ENCODE data around the gene IL4. TPM values are rescaled to one million over a fixed set of nuclear protein-coding genes. Genes with fewer than 3 reads are reported as not detected.
"Not testable (repeated sequence)": the region's sequence is repeated elsewhere in the genome, so short reads cannot be mapped to it uniquely, and the experiment has no call there.

IL4 gene
- total RNA-seq, 1 experiment from 2014 or later: not detected

DNA sequence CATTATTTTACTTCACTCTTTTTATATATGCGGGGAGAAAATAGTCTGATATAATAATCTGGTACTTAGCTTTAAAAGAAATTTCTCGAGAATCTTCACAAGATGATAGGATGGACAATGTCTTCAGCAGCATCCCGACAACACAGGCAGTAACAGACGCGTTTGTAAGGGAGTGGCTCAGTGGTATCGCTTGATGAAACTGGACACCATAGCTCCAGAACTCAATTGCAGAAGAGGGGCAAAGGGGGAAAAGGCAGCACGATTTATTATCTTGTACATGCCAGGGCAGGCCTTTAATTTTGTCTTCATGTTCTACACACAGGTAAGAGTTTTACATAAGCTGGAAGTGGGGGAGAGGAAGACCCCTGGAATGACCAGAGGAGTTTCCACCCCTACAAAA lies 15.7 kb downstream of the IL4 start:
- Histone ChIP-seq H4K20me1 (ENCODE audit: insufficient read depth, low read depth, low read length) (no peaks in the 10 kb centered on the region), H3K9me3 (ENCODE audit: low read length) (no peaks in the 10 kb centered on the region), H3K9me2 (replicated peaks; ENCODE audit: insufficient read depth, low read length) (no peaks in the 10 kb centered on the region), H3K4me1 (ENCODE audit: low read length) (peaks cover 25% of the 10 kb centered on the region), H3K79me2 (ENCODE audit: low read length) (no peaks in the 10 kb centered on the region), H3K36me3 (ENCODE audit: insufficient read depth, low read length) (peaks cover 4% of the 10 kb centered on the region; the same call in 1 of the 2 replicates), H3K4me3 (ENCODE audit: low read length) (no peak overlapping the region), H3K4me2 (ENCODE audit: low read depth, low read length, poor library complexity, severe bottlenecking) (peak overlapping the region; percentile 46), H2AFZ (ENCODE audit: low read length) (no peak overlapping the region), H3K27ac (ENCODE audit: low read length) (0 out of 2 replicates have a peak overlapping the region, but pooled peaks have one; percentile 7), H3K9ac (ENCODE audit: low read length) (no peak overlapping the region), H3K27me3 (ENCODE audit: low read length) (no peaks in the 10 kb centered on the region)
- DNase-seq: no peak

DNA sequence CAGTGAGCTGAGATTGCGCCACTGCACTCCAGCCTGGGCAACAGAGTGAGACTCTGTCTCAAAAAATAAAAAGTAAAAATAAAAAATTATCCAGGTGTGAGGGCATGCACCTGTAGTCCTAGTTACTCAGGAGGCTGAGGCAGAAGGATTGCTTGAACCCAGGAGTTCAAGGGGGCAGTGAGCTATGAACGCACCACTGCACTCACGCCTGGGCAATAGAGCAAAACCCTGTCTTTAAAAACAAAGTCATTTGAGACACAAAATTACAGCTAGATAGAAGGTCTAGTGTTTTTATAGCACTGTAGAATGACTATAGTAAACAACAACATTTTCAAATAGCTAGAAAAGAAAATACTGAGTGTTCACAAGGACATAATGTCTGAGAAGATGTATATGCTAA lies 16.4 kb downstream of the IL4 start:
- Histone ChIP-seq H3K27me3 (ENCODE audit: low read length) (no peaks in the 10 kb centered on the region), H3K4me3 (ENCODE audit: low read length) (no peak overlapping the region), H3K36me3 (ENCODE audit: insufficient read depth, low read length) (peaks cover 4% of the 10 kb centered on the region; the same call in 1 of the 2 replicates), H4K20me1 (ENCODE audit: insufficient read depth, low read depth, low read length) (no peaks in the 10 kb centered on the region), H3K79me2 (ENCODE audit: low read length) (no peaks in the 10 kb centered on the region), H3K27ac (ENCODE audit: low read length) (no peak overlapping the region), H3K9me2 (replicated peaks; ENCODE audit: insufficient read depth, low read length) (no peaks in the 10 kb centered on the region), H3K9ac (ENCODE audit: low read length) (no peak overlapping the region), H3K4me2 (ENCODE audit: low read depth, low read length, poor library complexity, severe bottlenecking) (peak overlapping the region; percentile 46), H3K4me1 (ENCODE audit: low read length) (peaks cover 25% of the 10 kb centered on the region), H2AFZ (ENCODE audit: low read length) (no peak overlapping the region), H3K9me3 (ENCODE audit: low read length) (no peaks in the 10 kb centered on the region)
- DNase-seq: no peak

DNA sequence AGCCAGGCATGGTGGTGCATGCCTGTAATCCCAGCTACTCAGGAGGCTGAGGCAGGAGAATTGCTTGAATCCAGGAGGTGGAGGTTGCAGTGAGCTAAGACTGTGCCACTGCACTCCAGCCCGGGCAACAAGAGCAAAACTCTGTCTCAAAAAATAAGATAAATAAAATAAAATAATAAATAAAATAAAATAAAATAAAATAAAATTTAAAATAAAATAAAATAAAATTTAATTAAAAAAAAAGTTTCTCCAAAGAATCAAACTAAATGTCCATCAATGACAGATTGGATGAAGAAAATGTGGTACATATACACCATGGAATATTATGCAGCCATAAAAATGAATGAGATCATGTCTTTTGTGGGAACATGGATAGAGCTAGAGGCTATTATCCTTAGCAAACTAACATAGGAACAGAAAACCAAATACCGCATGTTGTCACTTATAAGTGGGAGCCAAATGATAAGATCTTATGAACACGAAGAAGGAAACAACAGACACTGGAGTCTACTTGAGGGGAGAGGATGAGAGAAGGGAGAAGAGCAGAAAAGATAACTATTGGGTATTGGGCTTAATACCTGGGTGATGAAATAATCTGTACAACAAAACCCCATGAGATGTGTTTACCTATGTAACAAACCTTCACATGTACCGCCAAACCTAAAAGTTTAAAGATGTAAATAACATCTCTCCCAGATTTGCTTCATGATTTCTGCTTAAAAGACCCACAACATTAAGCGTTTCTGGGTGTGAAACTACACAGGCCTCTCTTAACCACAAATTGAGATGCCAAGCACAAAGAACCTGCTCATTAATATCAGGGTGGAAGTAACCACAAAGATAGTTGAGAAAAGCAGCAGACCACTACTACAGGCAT lies 18.2 kb downstream of the IL4 start:
- not testable (repeated sequence) for H4K20me1 ChIP-seq (ENCODE audit: insufficient read depth, low read depth, low read length); H3K9me2 ChIP-seq (replicated peaks; ENCODE audit: insufficient read depth, low read length); H3K4me3 ChIP-seq (ENCODE audit: low read length); H3K36me3 ChIP-seq (ENCODE audit: insufficient read depth, low read length); DNase-seq; H3K27me3 ChIP-seq (ENCODE audit: low read length); H3K4me2 ChIP-seq (ENCODE audit: low read depth, low read length, poor library complexity, severe bottlenecking); H2AFZ ChIP-seq (ENCODE audit: low read length); H3K27ac ChIP-seq (ENCODE audit: low read length); H3K79me2 ChIP-seq (ENCODE audit: low read length); H3K9ac ChIP-seq (ENCODE audit: low read length); H3K9me3 ChIP-seq (ENCODE audit: low read length)
- H3K4me1 ChIP-seq (ENCODE audit: low read length): peaks cover 25% of the 10 kb centered on the region

DNA sequence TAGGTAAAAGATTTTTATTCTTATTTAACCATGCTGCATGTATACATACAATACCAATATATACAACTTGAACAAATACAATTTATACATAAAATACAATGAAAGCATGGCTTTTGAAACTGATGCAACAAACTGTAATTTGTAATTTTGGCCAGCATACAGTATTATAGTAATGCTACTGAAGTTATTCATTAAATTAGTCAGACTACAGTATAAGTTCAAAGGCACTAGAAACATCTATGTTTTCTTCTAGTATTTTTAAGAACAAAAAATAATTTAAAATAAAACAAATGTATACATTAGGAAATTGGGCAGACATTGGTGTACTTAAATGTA lies 18.8 kb downstream of the IL4 start:
- Histone ChIP-seq H4K20me1 (ENCODE audit: insufficient read depth, low read depth, low read length) (no peaks in the 10 kb centered on the region), H3K4me3 (ENCODE audit: low read length) (no peak overlapping the region), H3K4me1 (ENCODE audit: low read length) (peaks cover 25% of the 10 kb centered on the region), H3K4me2 (ENCODE audit: low read depth, low read length, poor library complexity, severe bottlenecking) (no peak overlapping the region), H3K9me3 (ENCODE audit: low read length) (no peaks in the 10 kb centered on the region), H3K9ac (ENCODE audit: low read length) (no peak overlapping the region), H3K79me2 (ENCODE audit: low read length) (no peaks in the 10 kb centered on the region), H3K27me3 (ENCODE audit: low read length) (no peaks in the 10 kb centered on the region), H3K27ac (ENCODE audit: low read length) (no peak overlapping the region), H2AFZ (ENCODE audit: low read length) (no peak overlapping the region), H3K9me2 (replicated peaks; ENCODE audit: insufficient read depth, low read length) (no peaks in the 10 kb centered on the region), H3K36me3 (ENCODE audit: insufficient read depth, low read length) (peaks cover 10% of the 10 kb centered on the region)
- DNase-seq: no peak

DNA sequence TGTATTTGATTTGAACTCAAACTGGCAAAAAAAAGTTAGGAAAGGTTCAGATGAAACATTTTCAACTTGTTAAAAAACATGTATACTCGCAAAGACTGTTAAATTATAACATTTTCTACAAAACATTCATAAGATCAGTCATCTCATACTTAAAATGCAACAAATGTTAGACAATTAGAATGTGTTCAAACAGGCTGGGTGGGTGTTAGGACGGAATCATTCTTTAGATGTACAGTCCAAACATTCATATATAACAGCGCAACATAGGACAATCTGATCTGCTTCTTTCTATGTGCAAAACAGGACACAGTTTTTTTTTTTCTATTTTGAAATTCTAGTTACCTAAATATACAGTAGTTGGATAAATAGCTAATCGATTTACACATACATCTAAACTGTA lies 22.2 kb downstream of the IL4 start:
- Histone ChIP-seq H3K4me1 (ENCODE audit: low read length) (no peaks in the 10 kb centered on the region), H3K9me2 (replicated peaks; ENCODE audit: insufficient read depth, low read length) (no peaks in the 10 kb centered on the region), H3K9me3 (ENCODE audit: low read length) (no peaks in the 10 kb centered on the region), H3K4me2 (ENCODE audit: low read depth, low read length, poor library complexity, severe bottlenecking) (no peak overlapping the region), H3K79me2 (ENCODE audit: low read length) (no peaks in the 10 kb centered on the region), H3K27me3 (ENCODE audit: low read length) (no peaks in the 10 kb centered on the region), H3K27ac (ENCODE audit: low read length) (no peak overlapping the region), H3K4me3 (ENCODE audit: low read length) (no peak overlapping the region), H3K9ac (ENCODE audit: low read length) (no peak overlapping the region), H2AFZ (ENCODE audit: low read length) (no peak overlapping the region), H3K36me3 (ENCODE audit: insufficient read depth, low read length) (peaks cover 33% of the 10 kb centered on the region), H4K20me1 (ENCODE audit: insufficient read depth, low read depth, low read length) (no peaks in the 10 kb centered on the region)
- DNase-seq: no peak

DNA sequence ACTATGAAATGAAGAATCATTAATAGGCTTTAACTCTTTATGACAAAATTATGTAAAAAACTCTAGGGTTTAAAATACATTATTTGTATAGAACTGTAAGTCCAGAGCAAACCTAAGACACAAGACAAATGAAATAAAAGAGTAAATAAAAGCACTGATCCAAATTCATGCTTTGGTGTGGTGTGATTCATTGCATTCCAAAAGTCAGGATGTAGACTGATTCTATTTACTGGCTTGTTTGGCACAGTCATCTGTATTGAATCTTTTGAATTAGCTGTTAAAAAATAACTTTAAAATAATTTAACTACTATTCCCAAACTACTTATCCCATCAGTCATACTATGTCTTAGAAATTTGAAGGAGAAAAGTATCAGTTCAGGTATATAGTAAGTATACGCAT lies 31.1 kb downstream of the IL4 start:
- peaks cover 36% of the 10 kb centered on the region; the same call in 1 of the 2 replicates for H3K36me3 ChIP-seq (ENCODE audit: insufficient read depth, low read length)
- H4K20me1 ChIP-seq (ENCODE audit: insufficient read depth, low read depth, low read length): no peaks in the 10 kb centered on the region
- DNase-seq: no peak
- H3K9ac ChIP-seq (ENCODE audit: low read length): no peak overlapping the region
- no peaks in the 10 kb centered on the region for H3K9me2 ChIP-seq (replicated peaks; ENCODE audit: insufficient read depth, low read length)
- H3K4me2 ChIP-seq (ENCODE audit: low read depth, low read length, poor library complexity, severe bottlenecking): no peak overlapping the region
- H2AFZ ChIP-seq (ENCODE audit: low read length): no peak overlapping the region
- no peaks in the 10 kb centered on the region for H3K4me1 ChIP-seq (ENCODE audit: low read length)
- no peaks in the 10 kb centered on the region for H3K9me3 ChIP-seq (ENCODE audit: low read length)
- H3K79me2 ChIP-seq (ENCODE audit: low read length): peaks cover 3% of the 10 kb centered on the region; the same call in 1 of the 2 replicates
- H3K27me3 ChIP-seq (ENCODE audit: low read length): no peaks in the 10 kb centered on the region
- no peak overlapping the region for H3K4me3 ChIP-seq (ENCODE audit: low read length)
- H3K27ac ChIP-seq (ENCODE audit: low read length): no peak overlapping the region

DNA sequence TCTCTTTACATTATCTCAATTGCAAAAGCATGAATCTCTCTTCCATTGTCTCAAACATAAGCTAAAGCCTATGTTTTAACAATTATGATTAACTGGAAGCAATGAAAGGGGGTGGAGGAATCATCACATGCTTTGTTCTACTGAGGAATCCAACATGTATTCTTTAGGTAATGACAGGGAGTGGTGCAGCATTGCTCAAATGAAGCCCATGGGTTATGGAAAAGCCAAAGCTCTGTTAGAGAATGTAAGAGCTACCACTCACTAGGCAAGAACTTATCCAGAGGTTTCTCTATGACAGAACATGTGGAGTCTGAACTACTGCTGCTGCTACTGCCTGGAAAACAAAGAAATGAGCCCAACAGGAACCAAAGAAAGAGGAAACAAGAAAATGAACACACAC lies 34.9 kb downstream of the IL4 start:
- Histone ChIP-seq H3K36me3 (ENCODE audit: insufficient read depth, low read length) (peaks cover 9% of the 10 kb centered on the region; the same call in 1 of the 2 replicates), H3K27ac (ENCODE audit: low read length) (no peak overlapping the region), H2AFZ (ENCODE audit: low read length) (no peak overlapping the region), H3K27me3 (ENCODE audit: low read length) (no peaks in the 10 kb centered on the region), H3K4me2 (ENCODE audit: low read depth, low read length, poor library complexity, severe bottlenecking) (no peak overlapping the region), H3K4me3 (ENCODE audit: low read length) (no peak overlapping the region), H3K79me2 (ENCODE audit: low read length) (peaks cover 6% of the 10 kb centered on the region; the same call in 1 of the 2 replicates), H3K4me1 (ENCODE audit: low read length) (no peaks in the 10 kb centered on the region), H3K9me3 (ENCODE audit: low read length) (no peaks in the 10 kb centered on the region), H3K9me2 (replicated peaks; ENCODE audit: insufficient read depth, low read length) (no peaks in the 10 kb centered on the region), H4K20me1 (ENCODE audit: insufficient read depth, low read depth, low read length) (no peaks in the 10 kb centered on the region), H3K9ac (ENCODE audit: low read length) (no peak overlapping the region)
- no peak for DNase-seq

DNA sequence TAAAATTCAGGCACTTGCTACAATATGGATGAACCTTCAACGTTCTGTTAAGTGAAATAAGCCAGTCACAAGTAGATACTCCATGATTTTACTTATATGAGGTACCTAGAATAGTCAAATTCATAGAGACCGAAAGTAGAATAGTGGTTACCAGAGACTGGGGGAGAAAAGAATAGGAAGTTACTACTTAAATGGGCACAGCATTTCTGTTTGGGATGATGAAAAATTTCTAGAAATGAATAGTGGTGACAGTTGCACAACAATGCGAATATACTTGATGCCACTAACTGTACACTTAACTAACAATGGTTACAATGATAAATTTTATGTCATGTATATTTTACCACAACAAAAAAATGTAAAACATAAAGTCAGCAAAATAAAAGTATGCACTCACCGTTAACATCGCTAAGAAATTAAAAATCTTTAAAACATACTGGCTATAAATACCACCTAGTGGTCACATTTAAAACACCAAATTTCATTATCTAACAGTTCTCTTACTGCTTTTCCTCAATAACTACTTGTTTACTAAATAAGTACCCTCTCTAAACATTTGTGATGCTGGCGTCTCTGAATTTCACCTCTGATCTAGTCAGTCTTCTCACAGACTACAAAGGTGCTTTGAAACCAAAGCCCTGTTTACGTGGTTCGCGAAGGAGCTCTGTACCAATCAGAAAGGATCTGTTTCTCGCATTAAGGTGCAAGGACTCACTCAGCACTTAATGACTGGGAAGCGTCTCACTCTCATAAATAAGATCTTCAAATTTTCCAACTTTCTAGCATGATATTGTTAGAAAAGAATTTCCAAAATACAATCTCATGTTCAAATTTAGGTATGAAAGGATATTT lies 40.9 kb downstream of the IL4 start:
- no peaks in the 10 kb centered on the region for H3K4me1 ChIP-seq (ENCODE audit: low read length)
- H3K36me3 ChIP-seq (ENCODE audit: insufficient read depth, low read length): peaks cover 9% of the 10 kb centered on the region
- H4K20me1 ChIP-seq (ENCODE audit: insufficient read depth, low read depth, low read length): no peaks in the 10 kb centered on the region
- peaks cover 3% of the 10 kb centered on the region; the same call in 1 of the 2 replicates for H3K79me2 ChIP-seq (ENCODE audit: low read length)
- no peaks in the 10 kb centered on the region for H3K9me3 ChIP-seq (ENCODE audit: low read length)
- peak; percentile 47 for DNase-seq
- H3K9me2 ChIP-seq (replicated peaks; ENCODE audit: insufficient read depth, low read length): no peaks in the 10 kb centered on the region
- H3K4me2 ChIP-seq (ENCODE audit: low read depth, low read length, poor library complexity, severe bottlenecking): no peak overlapping the region
- no peak overlapping the region for H3K9ac ChIP-seq (ENCODE audit: low read length)
- no peaks in the 10 kb centered on the region for H3K27me3 ChIP-seq (ENCODE audit: low read length)
- H2AFZ ChIP-seq (ENCODE audit: low read length): no peak overlapping the region
- H3K27ac ChIP-seq (ENCODE audit: low read length): no peak overlapping the region
- H3K4me3 ChIP-seq (ENCODE audit: low read length): no peak overlapping the region
